K562 (cell line): Measurements from ENCODE around the gene MBD6. TPM values are rescaled to one million over a fixed set of nuclear protein-coding genes. Genes with fewer than 3 reads are reported as not detected.
A peak's percentile ranks its signal among the peaks of the same experiment; 100 is the strongest.

ENCODE experiments used
- ATAC-seq: fragments of 200-7000 bp; cut with Tn5 transposase; 3 replicates; pipeline ENCODE4 v1.9.1; 2020; ENCODE audit warnings: moderate library complexity
- BruUV-seq: library from RNA; stranded (reverse); fragments of 400-500 nt; replicated peaks from 2 replicates; lab custom pipeline; 2021; lab: Mats Ljungman, UMichigan
- CTCF ChIA-PET: fragments of 300-600 bp; formaldehyde crosslinking; extraction: SDS; loops from one replicate; lab custom pipeline; 2021; ENCODE audit warnings: low intra/inter-chr PET ratio; lab: Yijun Ruan, JAX
- POLR2A ChIA-PET: fragments of 300-600, 350-650 bp; sonication (Branson Sonifier 250); formaldehyde crosslinking; extraction: SDS; loops from one replicate; lab custom pipeline; 2021; ENCODE audit warnings: antibody characterized with exemption, inconsistent platforms; lab: Yijun Ruan, JAX
- DNase-seq, 4 experiments: peaks; one replicate each; pipeline versions ENCODE4 v3.0.0 to v3.0.0-alpha.2; 2011 to 2018; ENCODE audit warnings: low spot score in 3 of 4, mixed read lengths in 3 of 4; ENCODE audit errors: extremely low read depth in 1 of 4
- FAIRE-seq: peaks from 2 replicates; lab custom pipeline; 2011; peaks lifted over from hg19 to GRCh38; lab: Jason Lieb, UNC
- H2AFZ ChIP-seq: 2 replicates; pipeline ENCODE4 v1.6.0; 2011; ENCODE audit warnings: low read depth, low read length, control low read depth, inconsistent platforms
- H3K27ac ChIP-seq: fragments of 200-600 bp; 3 replicates; pipeline ENCODE4 v1.8.0; 2011; ENCODE audit warnings: low read depth, mild to moderate bottlenecking, control low read depth, inconsistent platforms, low read length, moderate library complexity, mixed read lengths; ENCODE audit errors: extremely low read depth
- H3K27me3 ChIP-seq, 2 experiments: fragments of 300-600 bp in 1 of 2; 2 replicates in 1 of 2; 3 replicates in 1 of 2; pipeline versions ENCODE4 v1.6.0 to v1.8.0; 2011; ENCODE audit warnings: inconsistent platforms in 2 of 2, low read length in 2 of 2, mild to moderate bottlenecking in 1 of 2, mixed read lengths in 1 of 2, moderate library complexity in 1 of 2; ENCODE audit not compliant: control insufficient read depth in 2 of 2, insufficient read depth in 2 of 2
- H3K36me3 ChIP-seq: fragments of 300-600 bp; 3 replicates; pipeline ENCODE4 v1.8.0; 2011; ENCODE audit warnings: mild to moderate bottlenecking, low read length, inconsistent platforms; ENCODE audit not compliant: control insufficient read depth, insufficient read depth
- H3K4me1 ChIP-seq, 2 experiments: fragments of 200-600 bp in 1 of 2; replicated peaks in 1 of 2; 2 replicates in 1 of 2; 3 replicates in 1 of 2; pipeline versions ENCODE4 v1.5.1 to v1.8.0; 2011; ENCODE audit warnings: inconsistent platforms in 2 of 2, low read length in 2 of 2, mild to moderate bottlenecking in 1 of 2, mixed read lengths in 1 of 2, moderate library complexity in 1 of 2; ENCODE audit not compliant: control insufficient read depth in 2 of 2, insufficient read depth in 2 of 2
- H3K4me2 ChIP-seq: 2 replicates; pipeline ENCODE4 v1.6.1; 2011; ENCODE audit warnings: low read length, control low read depth, inconsistent platforms, mixed read lengths; ENCODE audit not compliant: insufficient read depth
- H3K4me3 ChIP-seq: fragments of 200-600 bp; sonication (generic), shearing (Covaris generic); 2 replicates; pipeline ENCODE4 v1.5.1; 2016; ENCODE audit warnings: control low read depth, inconsistent platforms
- H3K79me2 ChIP-seq: fragments of 200-600 bp; 3 replicates; pipeline ENCODE4 v1.8.0; 2011; ENCODE audit warnings: low read length, inconsistent platforms; ENCODE audit not compliant: control insufficient read depth, insufficient read depth
- H3K9ac ChIP-seq, 2 experiments: 2 replicates each; pipeline versions ENCODE4 v1.6.0 to v1.6.1; 2011; ENCODE audit warnings: low read depth in 2 of 2, low read length in 2 of 2, control low read depth in 1 of 2, inconsistent platforms in 1 of 2, mild to moderate bottlenecking in 1 of 2, mixed read lengths in 1 of 2; ENCODE audit not compliant: insufficient read depth in 1 of 2
- H3K9me1 ChIP-seq: one replicate; pipeline ENCODE4 v1.6.0; 2011; ENCODE audit warnings: inconsistent platforms, mild to moderate bottlenecking, low read length, moderate library complexity; ENCODE audit not compliant: control insufficient read depth, insufficient read depth
- H3K9me3 ChIP-seq: replicated peaks from 2 replicates; pipeline ENCODE4 v1.5.1; 2011; ENCODE audit warnings: low read depth, low read length, inconsistent platforms; ENCODE audit not compliant: control insufficient read depth, insufficient read depth
- H4K20me1 ChIP-seq: replicated peaks from 2 replicates; pipeline ENCODE4 v1.6.1; 2011; ENCODE audit warnings: low read length, inconsistent platforms, mixed read lengths; ENCODE audit not compliant: control insufficient read depth, insufficient read depth
- ARID1B ChIP-seq: fragments of 450-650 bp; IDR thresholded peaks from 2 replicates; pipeline ENCODE4 v1.6.1; 2016; ENCODE audit warnings: antibody characterized with exemption, mild to moderate bottlenecking, inconsistent platforms
- FOXJ2 ChIP-seq: fragments of 200-800 bp; sonication (Bioruptor generic); IDR thresholded peaks from 2 replicates; pipeline ENCODE4 v1.6.1; 2016; ENCODE audit warnings: missing genetic modification characterization, missing compliant biosample characterization
- HOXB6 ChIP-seq: fragments of 250-450 bp; sonication (Bioruptor Pico); IDR thresholded peaks from 2 replicates; pipeline ENCODE4 v1.5.1; 2022; ENCODE audit warnings: mild to moderate bottlenecking, borderline replicate concordance
- POLR3G ChIP-seq: IDR thresholded peaks from 2 replicates; pipeline ENCODE4 v1.6.1; 2011; ENCODE audit not compliant: insufficient read length, insufficient replicate concordance; ENCODE audit errors: extremely low read depth
- SAP30 ChIP-seq: fragments of 200-600 bp; sonication (generic); IDR thresholded peaks from 2 replicates; pipeline ENCODE4 v1.6.1; 2012; ENCODE audit warnings: borderline replicate concordance, low read depth, mild to moderate bottlenecking, moderate library complexity, low read length, control low read depth, inconsistent platforms; ENCODE audit not compliant: insufficient read depth, poor library complexity, severe bottlenecking
- ZKSCAN1 ChIP-seq: fragments of 150-350 bp; IDR thresholded peaks from 2 replicates; pipeline ENCODE4 v1.6.1; 2016; ENCODE audit warnings: low read depth, low read length
- ZNF263 ChIP-seq: sonication (generic); formaldehyde crosslinking; IDR thresholded peaks from 2 replicates; pipeline ENCODE4 v1.8.0; 2022; ENCODE audit warnings: mild to moderate bottlenecking, missing genetic modification reagents, borderline replicate concordance
- ZNF282 ChIP-seq: sonication (generic); formaldehyde crosslinking; IDR thresholded peaks from 2 replicates; pipeline ENCODE4 v1.8.1; 2023; ENCODE audit warnings: missing genetic modification reagents
- WGBS: fragments of 100-300 bp; shearing (Covaris generic); methylation state at CpG from one replicate; pipeline ENCODE4 v1.1.6; 2016; ENCODE audit warnings: low coverage, mixed read lengths; ENCODE audit not compliant: insufficient coverage; ENCODE audit errors: missing lambda C conversion rate; 5-methylcytosine and 5-hydroxymethylcytosine counted together
- in situ Hi-C: fragments of 300-500 bp; cut with MboI; formaldehyde crosslinking; loops from 4 replicates; pipeline ENCODE4 v1.15.0; 2018; ENCODE audit warnings: inconsistent platforms, mixed read lengths
- intact Hi-C: fragments of 100-400 bp; cut with micrococcal nuclease; formaldehyde crosslinking; loops from 2 replicates; pipeline ENCODE4 v1.14.2; 2022
- polyA plus RNA-seq, 8 experiments: library from polyadenylated mRNA; depleted of rRNA in 4 of 8; stranded (reverse) in 5 of 8; unstranded in 3 of 8; fragments of >200 nt; fragmentation: Nextera tagmentation in 2 of 8; fragmentation: Illumina TruSeq in 1 of 8; extraction: Ambion mirVana in 2 of 8; extraction: Trizol in 1 of 8; gene quantifications; 2 replicates each; pipeline versions ENCODE4 v1.2.1 to v1.2.3, GENCODE V29; 2011 to 2014; ENCODE audit warnings: inconsistent platforms in 1 of 8, missing spikeins in 1 of 8
- total RNA-seq, 7 experiments: library from RNA; depleted of rRNA in 6 of 7; stranded (reverse); fragments of >200 nt in 6 of 7; fragmentation: Illumina TruSeq in 2 of 7; extraction: Trizol in 2 of 7; gene quantifications; 2 replicates each; pipeline versions ENCODE4 v1.2.1 to v1.2.3, GENCODE V29; 2011 to 2021; ENCODE audit warnings: low replicate concordance in 1 of 7
- TF ChIP-seq, protein P1 (sequence below): fragments of 250-450 bp; sonication (Bioruptor Pico); IDR thresholded peaks from 2 replicates; pipeline ENCODE4 v1.9.0; 2021; ENCODE audit warnings: mild to moderate bottlenecking
- TF ChIP-seq, protein P2 (sequence below): fragments of 200-600 bp; sonication (generic); IDR thresholded peaks from one replicate; pipeline ENCODE4 v1.6.1; 2012; ENCODE audit warnings: mild to moderate bottlenecking, low read depth, low read length, inconsistent platforms
- TF ChIP-seq, protein P3 (sequence below): fragments of 250-450 bp; sonication (Bioruptor Pico); IDR thresholded peaks from 2 replicates; pipeline ENCODE4 v1.8.0; 2022; ENCODE audit warnings: moderate library complexity, mild to moderate bottlenecking, inconsistent platforms

MBD6 gene
- total and polyA plus RNA-seq, 9 of the 15 experiments (the other 6 are each of a cell fraction or from before 2014, with no cell fraction given) = 2.0 to 54.8 (median 3.8) TPM

DNA sequence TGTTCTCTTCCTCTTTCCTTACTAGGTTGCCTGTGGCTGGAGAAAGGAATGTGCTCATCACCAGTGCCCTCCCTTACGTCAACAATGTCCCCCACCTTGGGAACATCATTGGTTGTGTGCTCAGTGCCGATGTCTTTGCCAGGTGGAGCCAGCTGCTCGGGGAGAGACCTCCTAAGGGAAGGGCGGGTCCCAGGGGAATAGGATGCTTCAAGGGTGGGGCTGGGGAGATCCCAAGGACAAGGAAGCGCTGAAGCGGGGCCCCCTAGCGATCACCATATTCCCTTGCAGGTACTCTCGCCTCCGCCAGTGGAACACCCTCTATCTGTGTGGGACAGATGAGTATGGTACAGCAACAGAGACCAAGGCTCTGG lies 24.5 kb upstream of the MBD6 start:
- H3K4me1 ChIP-seq = no peaks in the 10 kb centered on the region
- peak; percentile 39 for ATAC-seq
- no peaks in the 10 kb centered on the region for H3K27me3 ChIP-seq
- ChIA-PET CTCF (no interaction called here), POLR2A (interaction anchor here (0.6 to 2.3 kb wide), 7 partner anchors 9 to 91 kb away, joined by 3 to 9 read pairs (median 4); partner anchors contain the start of gene MARS1)
- no TSS peak for BruUV-seq
- H2AFZ ChIP-seq = no peak overlapping the region
- in situ Hi-C loops = no loop called here
- no peak overlapping the region for H3K27ac ChIP-seq
- H3K4me2 ChIP-seq = no peak overlapping the region
- 0 out of 2 replicates have a peak, but pooled peaks cover 3% of the 10 kb centered on the region for H4K20me1 ChIP-seq
- intact Hi-C loops = no loop called here
- 0 out of 2 replicates have a peak, but pooled peaks cover 3% of the 10 kb centered on the region for H3K9me3 ChIP-seq
- H3K79me2 ChIP-seq = peaks cover 9% of the 10 kb centered on the region; the same call in 1 of the 3 replicates
- H3K36me3 ChIP-seq = peaks cover 69% of the 10 kb centered on the region
- peaks cover 6% of the 10 kb centered on the region for H3K9me1 ChIP-seq
- 95% methylated on average over 9 of the region's 9 CpGs for whole genome bisulfite sequencing
- FAIRE-seq = no peak
- no peak for DNase-seq
- no peak overlapping the region for H3K9ac ChIP-seq
- H3K4me3 ChIP-seq = no peak overlapping the region
- TF ChIP-seq, protein P1, sequence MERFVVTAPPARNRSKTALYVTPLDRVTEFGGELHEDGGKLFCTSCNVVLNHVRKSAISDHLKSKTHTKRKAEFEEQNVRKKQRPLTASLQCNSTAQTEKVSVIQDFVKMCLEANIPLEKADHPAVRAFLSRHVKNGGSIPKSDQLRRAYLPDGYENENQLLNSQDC (CRISPR knock-in tag) = no peak
- TF ChIP-seq POLR3G = no peak
- no peak for TF ChIP-seq ARID1B
- no peak for TF ChIP-seq SAP30
- no peak for TF ChIP-seq ZKSCAN1
- TF ChIP-seq, protein P2, sequence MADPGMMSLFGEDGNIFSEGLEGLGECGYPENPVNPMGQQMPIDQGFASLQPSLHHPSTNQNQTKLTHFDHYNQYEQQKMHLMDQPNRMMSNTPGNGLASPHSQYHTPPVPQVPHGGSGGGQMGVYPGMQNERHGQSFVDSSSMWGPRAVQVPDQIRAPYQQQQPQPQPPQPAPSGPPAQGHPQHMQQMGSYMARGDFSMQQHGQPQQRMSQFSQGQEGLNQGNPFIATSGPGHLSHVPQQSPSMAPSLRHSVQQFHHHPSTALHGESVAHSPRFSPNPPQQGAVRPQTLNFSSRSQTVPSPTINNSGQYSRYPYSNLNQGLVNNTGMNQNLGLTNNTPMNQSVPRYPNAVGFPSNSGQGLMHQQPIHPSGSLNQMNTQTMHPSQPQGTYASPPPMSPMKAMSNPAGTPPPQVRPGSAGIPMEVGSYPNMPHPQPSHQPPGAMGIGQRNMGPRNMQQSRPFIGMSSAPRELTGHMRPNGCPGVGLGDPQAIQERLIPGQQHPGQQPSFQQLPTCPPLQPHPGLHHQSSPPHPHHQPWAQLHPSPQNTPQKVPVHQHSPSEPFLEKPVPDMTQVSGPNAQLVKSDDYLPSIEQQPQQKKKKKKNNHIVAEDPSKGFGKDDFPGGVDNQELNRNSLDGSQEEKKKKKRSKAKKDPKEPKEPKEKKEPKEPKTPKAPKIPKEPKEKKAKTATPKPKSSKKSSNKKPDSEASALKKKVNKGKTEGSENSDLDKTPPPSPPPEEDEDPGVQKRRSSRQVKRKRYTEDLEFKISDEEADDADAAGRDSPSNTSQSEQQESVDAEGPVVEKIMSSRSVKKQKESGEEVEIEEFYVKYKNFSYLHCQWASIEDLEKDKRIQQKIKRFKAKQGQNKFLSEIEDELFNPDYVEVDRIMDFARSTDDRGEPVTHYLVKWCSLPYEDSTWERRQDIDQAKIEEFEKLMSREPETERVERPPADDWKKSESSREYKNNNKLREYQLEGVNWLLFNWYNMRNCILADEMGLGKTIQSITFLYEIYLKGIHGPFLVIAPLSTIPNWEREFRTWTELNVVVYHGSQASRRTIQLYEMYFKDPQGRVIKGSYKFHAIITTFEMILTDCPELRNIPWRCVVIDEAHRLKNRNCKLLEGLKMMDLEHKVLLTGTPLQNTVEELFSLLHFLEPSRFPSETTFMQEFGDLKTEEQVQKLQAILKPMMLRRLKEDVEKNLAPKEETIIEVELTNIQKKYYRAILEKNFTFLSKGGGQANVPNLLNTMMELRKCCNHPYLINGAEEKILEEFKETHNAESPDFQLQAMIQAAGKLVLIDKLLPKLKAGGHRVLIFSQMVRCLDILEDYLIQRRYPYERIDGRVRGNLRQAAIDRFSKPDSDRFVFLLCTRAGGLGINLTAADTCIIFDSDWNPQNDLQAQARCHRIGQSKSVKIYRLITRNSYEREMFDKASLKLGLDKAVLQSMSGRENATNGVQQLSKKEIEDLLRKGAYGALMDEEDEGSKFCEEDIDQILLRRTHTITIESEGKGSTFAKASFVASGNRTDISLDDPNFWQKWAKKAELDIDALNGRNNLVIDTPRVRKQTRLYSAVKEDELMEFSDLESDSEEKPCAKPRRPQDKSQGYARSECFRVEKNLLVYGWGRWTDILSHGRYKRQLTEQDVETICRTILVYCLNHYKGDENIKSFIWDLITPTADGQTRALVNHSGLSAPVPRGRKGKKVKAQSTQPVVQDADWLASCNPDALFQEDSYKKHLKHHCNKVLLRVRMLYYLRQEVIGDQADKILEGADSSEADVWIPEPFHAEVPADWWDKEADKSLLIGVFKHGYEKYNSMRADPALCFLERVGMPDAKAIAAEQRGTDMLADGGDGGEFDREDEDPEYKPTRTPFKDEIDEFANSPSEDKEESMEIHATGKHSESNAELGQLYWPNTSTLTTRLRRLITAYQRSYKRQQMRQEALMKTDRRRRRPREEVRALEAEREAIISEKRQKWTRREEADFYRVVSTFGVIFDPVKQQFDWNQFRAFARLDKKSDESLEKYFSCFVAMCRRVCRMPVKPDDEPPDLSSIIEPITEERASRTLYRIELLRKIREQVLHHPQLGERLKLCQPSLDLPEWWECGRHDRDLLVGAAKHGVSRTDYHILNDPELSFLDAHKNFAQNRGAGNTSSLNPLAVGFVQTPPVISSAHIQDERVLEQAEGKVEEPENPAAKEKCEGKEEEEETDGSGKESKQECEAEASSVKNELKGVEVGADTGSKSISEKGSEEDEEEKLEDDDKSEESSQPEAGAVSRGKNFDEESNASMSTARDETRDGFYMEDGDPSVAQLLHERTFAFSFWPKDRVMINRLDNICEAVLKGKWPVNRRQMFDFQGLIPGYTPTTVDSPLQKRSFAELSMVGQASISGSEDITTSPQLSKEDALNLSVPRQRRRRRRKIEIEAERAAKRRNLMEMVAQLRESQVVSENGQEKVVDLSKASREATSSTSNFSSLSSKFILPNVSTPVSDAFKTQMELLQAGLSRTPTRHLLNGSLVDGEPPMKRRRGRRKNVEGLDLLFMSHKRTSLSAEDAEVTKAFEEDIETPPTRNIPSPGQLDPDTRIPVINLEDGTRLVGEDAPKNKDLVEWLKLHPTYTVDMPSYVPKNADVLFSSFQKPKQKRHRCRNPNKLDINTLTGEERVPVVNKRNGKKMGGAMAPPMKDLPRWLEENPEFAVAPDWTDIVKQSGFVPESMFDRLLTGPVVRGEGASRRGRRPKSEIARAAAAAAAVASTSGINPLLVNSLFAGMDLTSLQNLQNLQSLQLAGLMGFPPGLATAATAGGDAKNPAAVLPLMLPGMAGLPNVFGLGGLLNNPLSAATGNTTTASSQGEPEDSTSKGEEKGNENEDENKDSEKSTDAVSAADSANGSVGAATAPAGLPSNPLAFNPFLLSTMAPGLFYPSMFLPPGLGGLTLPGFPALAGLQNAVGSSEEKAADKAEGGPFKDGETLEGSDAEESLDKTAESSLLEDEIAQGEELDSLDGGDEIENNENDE = no peak
- no peak for TF ChIP-seq ZNF282
- no peak for TF ChIP-seq ZNF263 (CRISPR knock-in tag)
- no peak for TF ChIP-seq FOXJ2 (tag)
- TF ChIP-seq HOXB6 (CRISPR knock-in tag) = no peak
- TF ChIP-seq, protein P3, sequence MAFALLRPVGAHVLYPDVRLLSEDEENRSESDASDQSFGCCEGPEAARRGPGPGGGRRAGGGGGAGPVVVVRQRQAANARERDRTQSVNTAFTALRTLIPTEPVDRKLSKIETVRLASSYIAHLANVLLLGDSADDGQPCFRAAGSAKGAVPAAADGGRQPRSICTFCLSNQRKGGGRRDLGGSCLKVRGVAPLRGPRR = no peak
